Transverse colon (tissue), 4 donors: ENCODE data around the gene SRP9.
"Not testable (repeated sequence)": the region's sequence is repeated elsewhere in the genome, so short reads cannot be mapped to it uniquely, and the experiment has no call there.

Experiments used
- EP300 ChIP-seq: sonication (generic); formaldehyde crosslinking; IDR thresholded peaks from one replicate; pipeline ENCODE4 v1.6.1; 2017; ENCODE audit warnings: antibody characterized with exemption, low read depth
- POLR2A ChIP-seq: fragments of 450-650 bp; IDR thresholded peaks from one replicate; pipeline ENCODE4 v1.6.1; 2016; ENCODE audit warnings: antibody characterized with exemption, mild to moderate bottlenecking, moderate library complexity
- POLR2AphosphoS5 ChIP-seq, 3 donors: sonication (generic); formaldehyde crosslinking; IDR thresholded peaks; one replicate each; pipeline ENCODE4 v1.6.1; 2016; ENCODE audit warnings: antibody characterized with exemption in 3 of 3
- TF ChIP-seq, protein P1 (sequence below), 5 experiments: fragments of 200-600 bp in 3 of 5; fragments of 450-650 bp in 2 of 5; sonication (generic) in 3 of 5; IDR thresholded peaks; 1 replicate in 2 of 5; 2 replicates in 3 of 5; pipeline ENCODE4 v1.5.1; 2016 to 2017; ENCODE audit warnings: antibody characterized with exemption in 5 of 5, inconsistent platforms in 3 of 5, mild to moderate bottlenecking in 2 of 5, moderate library complexity in 1 of 5

DNA sequence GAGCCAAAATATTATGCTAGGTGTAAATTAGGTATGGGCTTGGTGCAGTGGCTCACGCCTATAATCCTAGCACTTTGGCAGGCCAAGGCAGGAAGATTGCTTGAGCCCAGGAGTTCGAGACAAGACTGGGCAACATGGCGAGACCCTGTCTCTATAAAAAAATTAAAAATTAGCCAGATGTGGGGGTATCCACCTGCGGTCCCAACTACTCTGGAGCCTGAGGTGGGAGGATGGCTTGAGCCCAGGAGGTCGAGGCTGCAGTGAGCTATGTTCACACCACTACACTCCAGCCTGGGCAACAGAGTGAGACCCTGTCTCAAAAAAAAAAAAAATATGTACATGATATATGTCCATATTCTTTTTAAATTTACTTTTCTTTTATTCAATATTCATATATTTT is 17.7 kb upstream of the SRP9 start:
- TF ChIP-seq POLR2AphosphoS5 (IDR thresholded peaks at IDR 0.05); POLR2A; EP300: not testable (repeated sequence)
- TF ChIP-seq, protein P1, sequence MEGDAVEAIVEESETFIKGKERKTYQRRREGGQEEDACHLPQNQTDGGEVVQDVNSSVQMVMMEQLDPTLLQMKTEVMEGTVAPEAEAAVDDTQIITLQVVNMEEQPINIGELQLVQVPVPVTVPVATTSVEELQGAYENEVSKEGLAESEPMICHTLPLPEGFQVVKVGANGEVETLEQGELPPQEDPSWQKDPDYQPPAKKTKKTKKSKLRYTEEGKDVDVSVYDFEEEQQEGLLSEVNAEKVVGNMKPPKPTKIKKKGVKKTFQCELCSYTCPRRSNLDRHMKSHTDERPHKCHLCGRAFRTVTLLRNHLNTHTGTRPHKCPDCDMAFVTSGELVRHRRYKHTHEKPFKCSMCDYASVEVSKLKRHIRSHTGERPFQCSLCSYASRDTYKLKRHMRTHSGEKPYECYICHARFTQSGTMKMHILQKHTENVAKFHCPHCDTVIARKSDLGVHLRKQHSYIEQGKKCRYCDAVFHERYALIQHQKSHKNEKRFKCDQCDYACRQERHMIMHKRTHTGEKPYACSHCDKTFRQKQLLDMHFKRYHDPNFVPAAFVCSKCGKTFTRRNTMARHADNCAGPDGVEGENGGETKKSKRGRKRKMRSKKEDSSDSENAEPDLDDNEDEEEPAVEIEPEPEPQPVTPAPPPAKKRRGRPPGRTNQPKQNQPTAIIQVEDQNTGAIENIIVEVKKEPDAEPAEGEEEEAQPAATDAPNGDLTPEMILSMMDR (IDR thresholded peaks at IDR 0.05): not testable (repeated sequence)
